Measurements from ENCODE around the gene ANGPTL1.

- no peak for TF ChIP-seq EZH2phosphoT487 (IDR thresholded peaks at IDR 0.05; ENCODE audit: borderline replicate concordance, low read depth, low read length)
- no peak for TF ChIP-seq CTCF (conservative IDR thresholded peaks at IDR 0.05; ENCODE audit: low read length)
Observed at GRCh38 chr1:178870221-178870620, 656 bp downstream of the ANGPTL1 start.
